ENCODE measurements around the gene CTSC. TPM values are rescaled to one million over a fixed set of nuclear protein-coding genes. Genes with fewer than 3 reads are reported as not detected.
A peak's percentile ranks its signal among the peaks of the same experiment; 100 is the strongest.

The CTSC gene
- total RNA-seq, 5 donors from 2014 or later (not counting 1 experiment from before 2014, with no cell fraction given) = 42.7 to 64.5 (median 56.1) TPM

DNA sequence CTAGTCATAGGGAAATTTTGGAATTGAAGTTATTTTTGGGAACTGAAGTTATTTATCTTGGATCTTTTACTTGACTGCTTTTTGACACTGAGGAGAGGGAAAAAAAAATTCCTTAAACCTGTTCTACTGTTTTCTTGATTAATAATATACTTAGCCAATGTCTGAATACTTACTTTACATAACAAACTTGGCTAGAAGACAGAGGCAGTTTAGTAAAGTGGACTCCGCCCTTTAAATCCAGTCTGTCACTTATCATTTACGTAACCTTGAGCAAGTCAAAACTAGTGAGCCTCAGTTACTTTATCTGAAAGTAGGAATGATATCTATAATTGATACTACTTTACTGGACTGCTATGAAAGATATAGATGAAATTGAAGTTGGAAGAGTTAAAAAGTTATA, 19.5 kb downstream of the CTSC start:
- no peak overlapping the region for H3K4me3 ChIP-seq (ENCODE audit: control insufficient read depth in 1 of 2, extremely low read depth in 1 of 2, low read length in 1 of 2)
- H3K27me3 Mint-ChIP-seq = no peaks in the 10 kb centered on the region
- H3K27me3 ChIP-seq (replicated peaks in 1 of 2; ENCODE audit: control insufficient read depth in 2 of 2, extremely low read depth in 1 of 2, insufficient read depth in 2 of 2, low read length in 1 of 2) = no peaks in the 10 kb centered on the region
- ATAC-seq (replicated peaks in 1 of 4) (no peak), DNase-seq (no peak)
- peaks cover 59% of the 10 kb centered on the region for H3K36me3 Mint-ChIP-seq
- H3K36me3 ChIP-seq (ENCODE audit: control insufficient read depth in 2 of 2, extremely low read depth in 1 of 2, insufficient read depth in 1 of 2, low read length in 1 of 2) = peaks cover 0 to 15% of the 10 kb centered on the region in 2 donors
- H3K4me1 Mint-ChIP-seq = peaks cover 29 to 54% (median 38%) of the 10 kb centered on the region in 3 donors
- no CpG with 5 or more reads among the region's 2 CpGs for WGBS (ENCODE audit: insufficient coverage)
- H3K9me3 Mint-ChIP-seq = no peaks in the 10 kb centered on the region
- H3K4me3 Mint-ChIP-seq = no peak overlapping the region
- no peaks in the 10 kb centered on the region for H3K9me3 ChIP-seq
- no peak overlapping the region for H3K27ac Mint-ChIP-seq
- ChIA-PET CTCF (no interaction called here), POLR2A (no interaction called here)
- H3K27ac ChIP-seq (ENCODE audit: low read length) = no peak overlapping the region
- H3K4me1 ChIP-seq (ENCODE audit: control insufficient read depth in 1 of 2, extremely low read depth in 1 of 2, insufficient read depth in 2 of 2, low read length in 2 of 2) = peaks cover 4% of the 10 kb centered on the region in 2 experiments

DNA sequence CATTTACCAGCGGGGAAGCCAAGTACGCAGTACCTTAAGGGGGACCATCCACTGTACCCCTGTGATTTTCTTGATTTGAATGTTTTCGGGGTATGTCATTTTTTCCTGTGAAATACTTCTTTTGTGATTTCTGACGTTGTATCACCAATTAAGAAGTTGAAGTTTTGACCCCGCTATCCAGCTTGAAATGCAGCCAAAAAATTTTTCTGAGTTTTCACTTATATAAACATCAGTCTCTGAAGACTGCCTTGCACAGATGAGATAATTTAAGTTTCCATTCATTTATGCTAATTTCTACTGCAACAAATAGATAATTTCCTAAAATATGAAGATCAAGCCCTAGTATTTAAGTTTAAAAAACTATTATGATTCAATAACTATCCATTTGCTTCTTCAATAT, 20.0 kb downstream of the CTSC start:
- no peaks in the 10 kb centered on the region for H3K27me3 ChIP-seq (replicated peaks in 1 of 2; ENCODE audit: control insufficient read depth in 2 of 2, extremely low read depth in 1 of 2, insufficient read depth in 2 of 2, low read length in 1 of 2)
- Mint-ChIP-seq H3K4me1 (peaks cover 26 to 54% (median 38%) of the 10 kb centered on the region in 3 donors), H3K27ac (no peak overlapping the region), H3K36me3 (peaks cover 57% of the 10 kb centered on the region), H3K9me3 (no peaks in the 10 kb centered on the region), H3K27me3 (no peaks in the 10 kb centered on the region), H3K4me3 (no peak overlapping the region)
- no peak overlapping the region for H3K27ac ChIP-seq (ENCODE audit: low read length)
- peaks cover 0 to 13% of the 10 kb centered on the region in 2 donors for H3K36me3 ChIP-seq (ENCODE audit: control insufficient read depth in 2 of 2, extremely low read depth in 1 of 2, insufficient read depth in 1 of 2, low read length in 1 of 2)
- ChIA-PET POLR2A (interaction anchor here in 1 of 2 donors (0.6 kb wide), 1 partner anchor 18 kb away, joined by 3 read pairs; no protein-coding TSS in a partner anchor), CTCF (no interaction called here)
- DNase-seq (no peak), ATAC-seq (replicated peaks in 1 of 4) (no peak)
- WGBS (ENCODE audit: insufficient coverage) = 97% methylated on average over 3 of the region's 5 CpGs
- no peak overlapping the region for H3K4me3 ChIP-seq (ENCODE audit: control insufficient read depth in 1 of 2, extremely low read depth in 1 of 2, low read length in 1 of 2)
- peaks cover 3 to 7% of the 10 kb centered on the region in 2 experiments for H3K4me1 ChIP-seq (ENCODE audit: control insufficient read depth in 1 of 2, extremely low read depth in 1 of 2, insufficient read depth in 2 of 2, low read length in 2 of 2)
- H3K9me3 ChIP-seq = no peaks in the 10 kb centered on the region

DNA sequence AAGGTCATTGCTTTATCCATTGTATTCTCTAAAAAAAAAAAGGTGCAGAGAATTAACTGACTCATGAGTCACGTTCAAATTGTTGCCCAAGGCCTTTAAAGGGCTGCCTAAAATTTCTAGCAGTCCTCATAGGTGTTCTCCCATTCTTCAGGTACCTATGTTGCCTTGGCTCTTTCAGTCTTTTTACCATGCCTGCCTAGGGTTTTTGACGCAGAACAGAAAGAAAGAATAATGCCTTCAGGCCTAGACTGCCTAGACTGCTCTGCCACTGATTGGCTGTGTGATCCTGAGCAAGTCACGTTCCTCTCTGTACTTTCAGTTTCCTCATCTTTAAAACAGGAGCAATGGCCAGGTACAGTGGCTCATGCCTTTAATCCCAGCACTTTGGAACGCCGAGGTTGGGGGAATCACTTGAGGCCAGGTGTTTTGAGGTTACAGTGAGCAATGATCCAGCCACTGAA, 21.5 kb downstream of the CTSC start:
- no peaks in the 10 kb centered on the region for H3K27me3 Mint-ChIP-seq
- ChIA-PET POLR2A (no interaction called here), CTCF (no interaction called here)
- Histone ChIP-seq H3K27me3 (replicated peaks in 1 of 2; ENCODE audit: control insufficient read depth in 2 of 2, extremely low read depth in 1 of 2, insufficient read depth in 2 of 2, low read length in 1 of 2) (no peaks in the 10 kb centered on the region), H3K4me3 (ENCODE audit: control insufficient read depth in 1 of 2, extremely low read depth in 1 of 2, low read length in 1 of 2) (no peak overlapping the region), H3K27ac (ENCODE audit: low read length) (no peak overlapping the region), H3K36me3 (ENCODE audit: control insufficient read depth in 2 of 2, extremely low read depth in 1 of 2, insufficient read depth in 1 of 2, low read length in 1 of 2) (peaks cover 0 to 12% of the 10 kb centered on the region in 2 donors), H3K9me3 (no peaks in the 10 kb centered on the region), H3K4me1 (ENCODE audit: control insufficient read depth in 1 of 2, extremely low read depth in 1 of 2, insufficient read depth in 2 of 2, low read length in 2 of 2) (peaks cover 3 to 4% of the 10 kb centered on the region in 2 experiments)
- H3K27ac Mint-ChIP-seq = no peak overlapping the region
- H3K36me3 Mint-ChIP-seq = peaks cover 51% of the 10 kb centered on the region
- H3K9me3 Mint-ChIP-seq = no peaks in the 10 kb centered on the region
- WGBS (ENCODE audit: insufficient coverage) = 84% methylated on average over 3 of the region's 5 CpGs
- ATAC-seq (replicated peaks in 1 of 4) (no peak), DNase-seq (no peak)
- H3K4me3 Mint-ChIP-seq = no peak overlapping the region
- peaks cover 14 to 48% (median 28%) of the 10 kb centered on the region in 3 donors for H3K4me1 Mint-ChIP-seq

DNA sequence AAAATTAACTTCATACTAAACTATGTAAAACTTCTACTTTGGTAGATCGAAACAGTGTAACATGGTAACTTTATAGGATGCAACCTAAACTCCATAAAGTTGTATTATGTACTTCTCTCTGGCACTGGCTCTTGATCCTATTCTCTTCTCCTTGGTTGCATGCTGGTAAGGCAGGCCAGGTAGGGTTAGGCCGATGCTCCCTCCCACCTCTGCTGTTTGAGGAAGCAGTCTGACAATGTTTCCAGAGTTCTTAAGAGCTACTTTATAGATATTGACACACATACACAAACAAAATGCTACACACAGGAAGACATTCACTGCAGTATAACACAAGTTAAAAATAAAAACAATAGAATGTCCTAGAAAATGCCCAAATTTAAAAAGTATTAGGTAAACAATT, 22.5 kb downstream of the CTSC start:
- H3K4me3 ChIP-seq (ENCODE audit: control insufficient read depth in 1 of 2, extremely low read depth in 1 of 2, low read length in 1 of 2) = no peak overlapping the region
- no CpG with 5 or more reads among the region's 2 CpGs for WGBS (ENCODE audit: insufficient coverage)
- POLR2A ChIA-PET = no interaction called here
- CTCF ChIA-PET = no interaction called here
- H3K9me3 ChIP-seq = no peaks in the 10 kb centered on the region
- peaks cover 7 to 41% (median 21%) of the 10 kb centered on the region in 3 donors for H3K4me1 Mint-ChIP-seq
- DNase-seq = no peak
- H3K4me3 Mint-ChIP-seq = no peak overlapping the region
- peaks cover 0 to 4% of the 10 kb centered on the region in 2 experiments for H3K4me1 ChIP-seq (ENCODE audit: control insufficient read depth in 1 of 2, extremely low read depth in 1 of 2, insufficient read depth in 2 of 2, low read length in 2 of 2)
- H3K27ac Mint-ChIP-seq = no peak overlapping the region
- no peak overlapping the region for H3K27ac ChIP-seq (ENCODE audit: low read length)
- no peaks in the 10 kb centered on the region for H3K27me3 ChIP-seq (replicated peaks in 1 of 2; ENCODE audit: control insufficient read depth in 2 of 2, extremely low read depth in 1 of 2, insufficient read depth in 2 of 2, low read length in 1 of 2)
- H3K9me3 Mint-ChIP-seq = no peaks in the 10 kb centered on the region
- no peaks in the 10 kb centered on the region for H3K27me3 Mint-ChIP-seq
- no peak for ATAC-seq (replicated peaks in 1 of 4)
- H3K36me3 ChIP-seq (ENCODE audit: control insufficient read depth in 2 of 2, extremely low read depth in 1 of 2, insufficient read depth in 1 of 2, low read length in 1 of 2) = peaks cover 0 to 12% of the 10 kb centered on the region in 2 donors
- peaks cover 55% of the 10 kb centered on the region for H3K36me3 Mint-ChIP-seq

DNA sequence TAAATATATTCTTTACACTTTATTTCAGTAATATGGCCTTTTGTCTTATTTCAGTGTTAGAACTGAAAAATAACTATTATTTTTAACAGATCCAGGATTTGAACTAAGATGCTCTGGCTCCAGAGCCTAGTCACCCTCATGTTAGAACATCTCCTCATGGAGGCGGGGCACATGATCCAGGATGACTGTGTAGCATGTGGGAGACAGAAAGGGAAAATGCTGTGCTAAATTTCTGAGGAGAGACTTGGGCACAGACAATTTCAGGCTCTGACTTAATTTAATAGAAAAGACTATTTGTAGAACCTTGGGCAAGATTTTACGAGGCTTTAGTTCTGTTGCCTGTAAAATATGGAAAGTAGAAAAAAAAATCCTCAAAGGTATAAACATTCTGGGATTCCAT, 24.1 kb downstream of the CTSC start:
- Mint-ChIP-seq H3K36me3 (peaks cover 68% of the 10 kb centered on the region), H3K9me3 (no peaks in the 10 kb centered on the region), H3K27ac (no peak overlapping the region), H3K4me1 (peaks cover 7 to 41% (median 19%) of the 10 kb centered on the region in 3 donors), H3K4me3 (no peak overlapping the region), H3K27me3 (no peaks in the 10 kb centered on the region)
- ChIA-PET POLR2A (no interaction called here), CTCF (no interaction called here)
- H3K4me1 ChIP-seq (ENCODE audit: control insufficient read depth in 1 of 2, extremely low read depth in 1 of 2, insufficient read depth in 2 of 2, low read length in 2 of 2) = peaks cover 0 to 4% of the 10 kb centered on the region in 2 experiments
- ATAC-seq (replicated peaks in 1 of 4) (no peak), DNase-seq (no peak)
- H3K27ac ChIP-seq (ENCODE audit: low read length) = no peak overlapping the region
- H3K4me3 ChIP-seq (ENCODE audit: control insufficient read depth in 1 of 2, extremely low read depth in 1 of 2, low read length in 1 of 2) = no peak overlapping the region
- no peaks in the 10 kb centered on the region for H3K27me3 ChIP-seq (replicated peaks in 1 of 2; ENCODE audit: control insufficient read depth in 2 of 2, extremely low read depth in 1 of 2, insufficient read depth in 2 of 2, low read length in 1 of 2)
- H3K9me3 ChIP-seq = no peaks in the 10 kb centered on the region
- peaks cover 0 to 18% of the 10 kb centered on the region in 2 donors for H3K36me3 ChIP-seq (ENCODE audit: control insufficient read depth in 2 of 2, extremely low read depth in 1 of 2, insufficient read depth in 1 of 2, low read length in 1 of 2)
- WGBS (ENCODE audit: insufficient coverage) = no CpG with 5 or more reads among the region's 2 CpGs

DNA sequence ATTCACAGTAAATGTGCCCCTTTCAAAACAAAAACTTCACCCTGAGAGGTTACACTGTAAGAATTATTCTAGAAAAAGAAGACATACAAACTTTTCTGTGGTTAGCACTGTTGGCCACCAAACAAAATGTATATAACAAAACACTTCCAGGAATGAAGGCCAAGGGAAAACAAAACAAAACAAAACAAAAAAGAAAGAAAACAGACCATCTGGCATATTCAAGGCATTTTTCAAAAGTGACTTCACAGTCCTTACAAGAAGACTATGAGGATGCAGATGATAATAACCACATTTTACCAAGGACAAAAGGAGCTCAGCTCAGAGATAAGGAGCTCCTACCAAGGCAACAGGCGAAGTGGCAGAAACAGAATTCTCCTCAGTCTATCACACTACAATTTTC, 24.9 kb downstream of the CTSC start:
- WGBS (ENCODE audit: insufficient coverage) = no CpG with 5 or more reads among the region's 1 CpG
- H3K9me3 Mint-ChIP-seq = no peaks in the 10 kb centered on the region
- peaks cover 69% of the 10 kb centered on the region for H3K36me3 Mint-ChIP-seq
- Histone ChIP-seq H3K27ac (ENCODE audit: low read length) (no peak overlapping the region), H3K27me3 (replicated peaks in 1 of 2; ENCODE audit: control insufficient read depth in 2 of 2, extremely low read depth in 1 of 2, insufficient read depth in 2 of 2, low read length in 1 of 2) (no peaks in the 10 kb centered on the region), H3K9me3 (no peaks in the 10 kb centered on the region), H3K36me3 (ENCODE audit: control insufficient read depth in 2 of 2, extremely low read depth in 1 of 2, insufficient read depth in 1 of 2, low read length in 1 of 2) (peaks cover 0 to 24% of the 10 kb centered on the region in 2 donors), H3K4me3 (ENCODE audit: control insufficient read depth in 1 of 2, extremely low read depth in 1 of 2, low read length in 1 of 2) (no peak overlapping the region), H3K4me1 (ENCODE audit: control insufficient read depth in 1 of 2, extremely low read depth in 1 of 2, insufficient read depth in 2 of 2, low read length in 2 of 2) (peaks cover 0 to 4% of the 10 kb centered on the region in 2 experiments)
- H3K27me3 Mint-ChIP-seq = no peaks in the 10 kb centered on the region
- no peak overlapping the region for H3K4me3 Mint-ChIP-seq
- ATAC-seq (replicated peaks in 1 of 4) (no peak), DNase-seq (no peak)
- peaks cover 11 to 40% (median 17%) of the 10 kb centered on the region in 3 donors for H3K4me1 Mint-ChIP-seq
- peak overlapping the region in 1 of 2 donors; percentile 49 for H3K27ac Mint-ChIP-seq
- CTCF ChIA-PET = no interaction called here
- POLR2A ChIA-PET = no interaction called here

DNA sequence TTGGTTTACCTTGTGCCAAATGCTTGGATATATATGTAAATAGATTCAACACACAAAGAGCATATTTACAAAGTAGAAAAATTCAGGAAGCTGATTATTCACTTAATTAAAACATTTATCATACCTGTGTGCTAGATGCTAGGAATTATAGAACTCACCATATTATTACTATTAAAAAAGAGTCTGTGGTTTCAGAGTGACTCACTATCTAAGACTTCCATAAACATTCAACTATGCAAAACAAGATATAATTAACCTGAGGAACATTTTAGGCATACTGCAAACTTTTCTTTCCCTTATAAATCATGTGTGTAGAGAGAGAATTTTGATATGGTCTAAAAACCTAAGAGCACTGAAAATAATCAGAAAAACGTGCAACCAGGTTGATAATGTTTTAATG, 27.3 kb downstream of the CTSC start:
- Mint-ChIP-seq H3K27me3 (no peaks in the 10 kb centered on the region), H3K4me3 (no peak overlapping the region), H3K4me1 (peaks cover 15 to 35% (median 26%) of the 10 kb centered on the region in 3 donors), H3K27ac (no peak overlapping the region), H3K36me3 (peaks cover 75% of the 10 kb centered on the region), H3K9me3 (no peaks in the 10 kb centered on the region)
- CTCF ChIA-PET = no interaction called here
- H3K27ac ChIP-seq (ENCODE audit: low read length) = no peak overlapping the region
- H3K4me3 ChIP-seq (ENCODE audit: control insufficient read depth in 1 of 2, extremely low read depth in 1 of 2, low read length in 1 of 2) = no peak overlapping the region
- H3K4me1 ChIP-seq (ENCODE audit: control insufficient read depth in 1 of 2, extremely low read depth in 1 of 2, insufficient read depth in 2 of 2, low read length in 2 of 2) = peaks cover 0 to 4% of the 10 kb centered on the region in 2 experiments
- no peak for DNase-seq
- WGBS (ENCODE audit: insufficient coverage) = no CpG with 5 or more reads among the region's 1 CpG
- peaks cover 0 to 41% of the 10 kb centered on the region in 2 donors for H3K36me3 ChIP-seq (ENCODE audit: control insufficient read depth in 2 of 2, extremely low read depth in 1 of 2, insufficient read depth in 1 of 2, low read length in 1 of 2)
- no peak for ATAC-seq (replicated peaks in 1 of 4)
- H3K27me3 ChIP-seq (replicated peaks in 1 of 2; ENCODE audit: control insufficient read depth in 2 of 2, extremely low read depth in 1 of 2, insufficient read depth in 2 of 2, low read length in 1 of 2) = no peaks in the 10 kb centered on the region
- POLR2A ChIA-PET = no interaction called here
- no peaks in the 10 kb centered on the region for H3K9me3 ChIP-seq
